DOHH2 (cell line): ENCODE data around the gene RAB20.

Experiments used
- H3F3A ChIP-seq: fragments of 200-600 bp; sonication (generic), shearing (Covaris generic); 2 replicates; pipeline ENCODE4 v1.6.0; 2016; ENCODE audit warnings: antibody characterized with exemption, mild to moderate bottlenecking; ENCODE audit not compliant: control insufficient read depth, insufficient read depth
- H3K27ac ChIP-seq: fragments of 200-600 bp; sonication (generic); 2 replicates; pipeline ENCODE4 v1.5.1; 2014; ENCODE audit warnings: low read depth, mild to moderate bottlenecking, low read length, moderate library complexity
- H3K27me3 ChIP-seq: fragments of 200-600 bp; sonication (generic); 2 replicates; pipeline ENCODE4 v1.6.1; 2014; ENCODE audit warnings: mild to moderate bottlenecking, low read length, mixed read lengths; ENCODE audit not compliant: control insufficient read depth
- H3K36me3 ChIP-seq: fragments of 200-600 bp; sonication (generic); 2 replicates; pipeline ENCODE4 v1.6.1; 2014; ENCODE audit warnings: mild to moderate bottlenecking, low read length, moderate library complexity, mixed read lengths; ENCODE audit not compliant: control insufficient read depth
- H3K4me1 ChIP-seq: fragments of 200-600 bp; sonication (generic); 2 replicates; pipeline ENCODE4 v1.6.1; 2014; ENCODE audit warnings: mild to moderate bottlenecking, low read length, mixed read lengths; ENCODE audit not compliant: control insufficient read depth
- H3K4me2 ChIP-seq: fragments of 200-600 bp; sonication (generic); 2 replicates; pipeline ENCODE4 v1.6.0; 2014; ENCODE audit warnings: mild to moderate bottlenecking, low read length, moderate library complexity
- H3K4me3 ChIP-seq: fragments of 200-600 bp; sonication (generic); 2 replicates; pipeline ENCODE4 v1.5.1; 2014; ENCODE audit warnings: mild to moderate bottlenecking, low read length, mixed read lengths
- H3K79me2 ChIP-seq: fragments of 200-600 bp; sonication (generic); 2 replicates; pipeline ENCODE4 v1.6.1; 2014; ENCODE audit warnings: mild to moderate bottlenecking, low read length, mixed read lengths; ENCODE audit not compliant: control insufficient read depth
- H3K9me2 ChIP-seq: fragments of 200-600 bp; sonication (generic); replicated peaks from 2 replicates; pipeline ENCODE4 v1.6.1; 2014; ENCODE audit warnings: mild to moderate bottlenecking, low read length, mixed read lengths; ENCODE audit not compliant: control insufficient read depth
- H3K9me3 ChIP-seq: fragments of 200-600 bp; sonication (generic); 2 replicates; pipeline ENCODE4 v1.6.1; 2014; ENCODE audit warnings: antibody characterized with exemption, low read length, mixed read lengths; ENCODE audit not compliant: control insufficient read depth, insufficient read depth
- H4K20me1 ChIP-seq: fragments of 200-600 bp; sonication (generic); 2 replicates; pipeline ENCODE4 v1.6.0; 2014; ENCODE audit warnings: low read depth, mild to moderate bottlenecking, antibody characterized with exemption, low read length, moderate library complexity; ENCODE audit not compliant: control insufficient read depth, insufficient read depth
- CTCF ChIP-seq: fragments of 200-600 bp; sonication (generic); IDR thresholded peaks from one replicate; pipeline ENCODE4 v1.5.1; 2014; ENCODE audit warnings: antibody characterized with exemption, mild to moderate bottlenecking, low read depth, low read length; ENCODE audit not compliant: poor library complexity, severe bottlenecking
- EZH2phosphoT487 ChIP-seq: fragments of 200-600 bp; sonication (generic); IDR thresholded peaks from 2 replicates; pipeline ENCODE4 v1.6.1; 2017; ENCODE audit warnings: borderline replicate concordance, mild to moderate bottlenecking, antibody characterized with exemption, low read length, moderate library complexity, mixed read lengths

The RAB20 gene

GRCh38 chr13:110531100-110531499 lies 30.4 kb downstream of the RAB20 start:
- no peak overlapping the region for H3K4me2 ChIP-seq
- no peaks in the 10 kb centered on the region for H4K20me1 ChIP-seq
- no peak overlapping the region for H3K27ac ChIP-seq
- H3K27me3 ChIP-seq: no peaks in the 10 kb centered on the region
- no peaks in the 10 kb centered on the region for H3F3A ChIP-seq
- peaks cover 2% of the 10 kb centered on the region for H3K4me1 ChIP-seq
- no peaks in the 10 kb centered on the region for H3K79me2 ChIP-seq
- H3K9me2 ChIP-seq: no peaks in the 10 kb centered on the region
- no peaks in the 10 kb centered on the region for H3K9me3 ChIP-seq
- TF ChIP-seq EZH2phosphoT487: no peak
- TF ChIP-seq CTCF: no peak
- no peak overlapping the region for H3K4me3 ChIP-seq
- no peaks in the 10 kb centered on the region for H3K36me3 ChIP-seq

- Histone ChIP-seq H3K27ac (no peak overlapping the region), H3K9me2 (no peaks in the 10 kb centered on the region), H3K4me1 (peaks cover 8% of the 10 kb centered on the region; the same call in 1 of the 2 replicates), H3K9me3 (peaks cover 7% of the 10 kb centered on the region; the same call in 1 of the 2 replicates), H3K36me3 (no peaks in the 10 kb centered on the region), H4K20me1 (no peaks in the 10 kb centered on the region), H3K79me2 (no peaks in the 10 kb centered on the region), H3K4me3 (no peak overlapping the region), H3K27me3 (peaks cover 4% of the 10 kb centered on the region; the same call in 1 of the 2 replicates), H3K4me2 (no peak overlapping the region), H3F3A (no peaks in the 10 kb centered on the region)
- TF ChIP-seq EZH2phosphoT487 (no peak), CTCF (no peak)
Observed at GRCh38 chr13:110529522-110530311, 31.8 kb downstream of the RAB20 start.

- no peak for TF ChIP-seq EZH2phosphoT487
- no peak for TF ChIP-seq CTCF
- Histone ChIP-seq H3K9me3 (peaks cover 7% of the 10 kb centered on the region; the same call in 1 of the 2 replicates), H3K4me3 (no peak overlapping the region), H3K79me2 (no peaks in the 10 kb centered on the region), H3K27me3 (peaks cover 9% of the 10 kb centered on the region; the same call in 1 of the 2 replicates), H3K36me3 (no peaks in the 10 kb centered on the region), H3F3A (no peaks in the 10 kb centered on the region), H3K9me2 (no peaks in the 10 kb centered on the region), H3K4me2 (no peak overlapping the region), H3K4me1 (peaks cover 14% of the 10 kb centered on the region; the same call in 1 of the 2 replicates), H3K27ac (no peak overlapping the region), H4K20me1 (no peaks in the 10 kb centered on the region)
Observed at GRCh38 chr13:110528911-110529310, 32.6 kb downstream of the RAB20 start.
